ENCODE results near the gene ACER1. TPM values are rescaled to one million over a fixed set of nuclear protein-coding genes. Genes with fewer than 3 reads are reported as not detected.

The ACER1 gene
- total and polyA plus RNA-seq, 10 of the 15 experiments (the other 5 are each of a cell fraction or from before 2014, with no cell fraction given): not detected

DNA sequence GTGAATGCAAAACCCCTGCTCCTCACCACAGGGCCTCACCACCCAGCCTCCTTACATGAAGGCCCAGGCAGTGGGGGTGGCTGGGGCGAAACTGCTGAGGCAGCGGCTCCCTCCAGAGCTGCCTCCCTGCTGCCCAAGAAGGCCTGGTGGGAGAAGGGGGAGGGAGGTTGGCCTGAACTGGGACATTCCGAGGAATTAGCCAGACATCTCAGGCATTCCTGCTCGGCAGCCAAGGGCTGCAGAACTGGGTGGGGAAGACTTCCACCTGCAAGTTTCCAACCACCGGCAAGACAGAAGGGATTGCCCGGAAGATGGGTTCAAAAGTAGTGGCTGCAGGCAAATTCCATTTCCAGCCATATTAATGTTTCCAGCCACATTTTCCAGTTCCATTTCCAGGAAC lies 44.6 kb upstream of the ACER1 start:
- Histone ChIP-seq H3K27me3 (replicated peaks in 1 of 2; ENCODE audit: control insufficient read depth in 2 of 2, insufficient read depth in 2 of 2, low read length in 1 of 2) (no peaks in the 10 kb centered on the region), H3K9me3 (replicated peaks; ENCODE audit: control insufficient read depth, insufficient read depth, low read length) (peaks cover 1% of the 10 kb centered on the region; the same call in 1 of the 3 replicates), H3K27ac (ENCODE audit: control insufficient read depth, insufficient read depth) (no peak overlapping the region), H3K4me3 (no peak overlapping the region), H2AFZ (ENCODE audit: control insufficient read depth, low read depth, low read length) (no peak overlapping the region), H4K20me1 (ENCODE audit: control insufficient read depth, insufficient read depth) (no peaks in the 10 kb centered on the region), H3K79me2 (ENCODE audit: control insufficient read depth, insufficient read depth, low read length) (no peaks in the 10 kb centered on the region; the same call in 1 of the 2 replicates), H3K9ac (ENCODE audit: control insufficient read depth, insufficient read depth, low read length) (no peak overlapping the region), H3K4me2 (ENCODE audit: control insufficient read depth, insufficient read depth) (no peak overlapping the region), H3K36me3 (ENCODE audit: control insufficient read depth in 2 of 2, insufficient read depth in 2 of 2, low read length in 1 of 2) (peaks cover 18 to 23% of the 10 kb centered on the region in 2 experiments), H3K4me1 (ENCODE audit: control insufficient read depth, insufficient read depth, low read length) (no peaks in the 10 kb centered on the region)
- FAIRE-seq: no peak
- DNase-seq (ENCODE audit: low read depth, low spot score): no peak
- TF ChIP-seq LARP7 (IDR thresholded peaks at IDR 0.05): no peak
- peak; percentile 33; the same call in 1 of the 2 replicates for TF ChIP-seq POLR2A (IDR thresholded peaks at IDR 0.05; ENCODE audit: low read depth, low read length)
- no peak for TF ChIP-seq FOXM1 (IDR thresholded peaks at IDR 0.05; ENCODE audit: low read depth, low read length)
- no peak for TF ChIP-seq ZBED1 (IDR thresholded peaks at IDR 0.05; ENCODE audit: borderline replicate concordance)
- TF ChIP-seq, protein P1, sequence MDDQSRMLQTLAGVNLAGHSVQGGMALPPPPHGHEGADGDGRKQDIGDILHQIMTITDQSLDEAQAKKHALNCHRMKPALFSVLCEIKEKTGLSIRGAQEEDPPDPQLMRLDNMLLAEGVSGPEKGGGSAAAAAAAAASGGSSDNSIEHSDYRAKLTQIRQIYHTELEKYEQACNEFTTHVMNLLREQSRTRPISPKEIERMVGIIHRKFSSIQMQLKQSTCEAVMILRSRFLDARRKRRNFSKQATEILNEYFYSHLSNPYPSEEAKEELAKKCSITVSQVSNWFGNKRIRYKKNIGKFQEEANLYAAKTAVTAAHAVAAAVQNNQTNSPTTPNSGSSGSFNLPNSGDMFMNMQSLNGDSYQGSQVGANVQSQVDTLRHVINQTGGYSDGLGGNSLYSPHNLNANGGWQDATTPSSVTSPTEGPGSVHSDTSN (IDR thresholded peaks at IDR 0.05; ENCODE audit: insufficient replicate concordance, low read depth, low read length): no peak
- TF ChIP-seq, protein P2, sequence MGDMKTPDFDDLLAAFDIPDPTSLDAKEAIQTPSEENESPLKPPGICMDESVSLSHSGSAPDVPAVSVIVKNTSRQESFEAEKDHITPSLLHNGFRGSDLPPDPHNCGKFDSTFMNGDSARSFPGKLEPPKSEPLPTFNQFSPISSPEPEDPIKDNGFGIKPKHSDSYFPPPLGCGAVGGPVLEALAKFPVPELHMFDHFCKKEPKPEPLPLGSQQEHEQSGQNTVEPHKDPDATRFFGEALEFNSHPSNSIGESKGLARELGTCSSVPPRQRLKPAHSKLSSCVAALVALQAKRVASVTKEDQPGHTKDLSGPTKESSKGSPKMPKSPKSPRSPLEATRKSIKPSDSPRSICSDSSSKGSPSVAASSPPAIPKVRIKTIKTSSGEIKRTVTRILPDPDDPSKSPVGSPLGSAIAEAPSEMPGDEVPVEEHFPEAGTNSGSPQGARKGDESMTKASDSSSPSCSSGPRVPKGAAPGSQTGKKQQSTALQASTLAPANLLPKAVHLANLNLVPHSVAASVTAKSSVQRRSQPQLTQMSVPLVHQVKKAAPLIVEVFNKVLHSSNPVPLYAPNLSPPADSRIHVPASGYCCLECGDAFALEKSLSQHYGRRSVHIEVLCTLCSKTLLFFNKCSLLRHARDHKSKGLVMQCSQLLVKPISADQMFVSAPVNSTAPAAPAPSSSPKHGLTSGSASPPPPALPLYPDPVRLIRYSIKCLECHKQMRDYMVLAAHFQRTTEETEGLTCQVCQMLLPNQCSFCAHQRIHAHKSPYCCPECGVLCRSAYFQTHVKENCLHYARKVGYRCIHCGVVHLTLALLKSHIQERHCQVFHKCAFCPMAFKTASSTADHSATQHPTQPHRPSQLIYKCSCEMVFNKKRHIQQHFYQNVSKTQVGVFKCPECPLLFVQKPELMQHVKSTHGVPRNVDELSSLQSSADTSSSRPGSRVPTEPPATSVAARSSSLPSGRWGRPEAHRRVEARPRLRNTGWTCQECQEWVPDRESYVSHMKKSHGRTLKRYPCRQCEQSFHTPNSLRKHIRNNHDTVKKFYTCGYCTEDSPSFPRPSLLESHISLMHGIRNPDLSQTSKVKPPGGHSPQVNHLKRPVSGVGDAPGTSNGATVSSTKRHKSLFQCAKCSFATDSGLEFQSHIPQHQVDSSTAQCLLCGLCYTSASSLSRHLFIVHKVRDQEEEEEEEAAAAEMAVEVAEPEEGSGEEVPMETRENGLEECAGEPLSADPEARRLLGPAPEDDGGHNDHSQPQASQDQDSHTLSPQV (IDR thresholded peaks at IDR 0.05): no peak
- TF ChIP-seq POLR2AphosphoS5 (IDR thresholded peaks at IDR 0.05; ENCODE audit: low read length): no peak
- no peak for TF ChIP-seq BRCA1 (IDR thresholded peaks at IDR 0.05; ENCODE audit: low read depth, low read length)
- in situ Hi-C loops (cut with MboI): no loop called here
- ChIA-PET RAD21 (ENCODE audit: unreplicated experiment) (no interaction called here), SMC1A (ENCODE audit: uncharacterized antibody, unreplicated experiment) (no interaction called here), POLR2A (no interaction called here), CTCF (no interaction called here)
- WGBS (ENCODE audit: insufficient coverage, insufficient replicate concordance, low lambda C conversion rate, missing lambda C conversion rate): 93% methylated on average over 6 of the region's 6 CpGs
- ATAC-seq: no peak
- no TSS peak for BruUV-seq (replicated peaks)
- intact Hi-C loops (cut with micrococcal nuclease; ENCODE audit: unreplicated experiment): no loop called here
